ENCODE measurements around the gene SPSB3.

The SPSB3 gene

GRCh38 chr16:1771188-1771863 lies 11.0 kb downstream of the SPSB3 start, which contains the start of gene NME3:
NME3 (minus strand) TSS chr16:1771543; CDS start chr16:1771534, 9 bp downstream.
- H3K4me3 ChIP-seq (ENCODE audit: low read length): peak within 1 kb of the TSS; percentile 92
- H3K4me1 ChIP-seq (ENCODE audit: control insufficient read depth, insufficient read depth, low read length): peaks cover 27% of the 10 kb centered on the region
- H3K9me3 ChIP-seq (ENCODE audit: control insufficient read depth, low read length): no peaks in the 10 kb centered on the region
- H3K27me3 ChIP-seq (replicated peaks; ENCODE audit: control insufficient read depth, insufficient read depth, low read length): no peaks in the 10 kb centered on the region
- DNase-seq (ENCODE audit: low read depth): peak; percentile 84
- peak within 1 kb of the TSS; percentile 94 for H3K9ac ChIP-seq (ENCODE audit: low read length)
- peaks cover 30% of the 10 kb centered on the region for H3K36me3 ChIP-seq (ENCODE audit: control insufficient read depth, insufficient read depth, low read length, severe bottlenecking)

DNA sequence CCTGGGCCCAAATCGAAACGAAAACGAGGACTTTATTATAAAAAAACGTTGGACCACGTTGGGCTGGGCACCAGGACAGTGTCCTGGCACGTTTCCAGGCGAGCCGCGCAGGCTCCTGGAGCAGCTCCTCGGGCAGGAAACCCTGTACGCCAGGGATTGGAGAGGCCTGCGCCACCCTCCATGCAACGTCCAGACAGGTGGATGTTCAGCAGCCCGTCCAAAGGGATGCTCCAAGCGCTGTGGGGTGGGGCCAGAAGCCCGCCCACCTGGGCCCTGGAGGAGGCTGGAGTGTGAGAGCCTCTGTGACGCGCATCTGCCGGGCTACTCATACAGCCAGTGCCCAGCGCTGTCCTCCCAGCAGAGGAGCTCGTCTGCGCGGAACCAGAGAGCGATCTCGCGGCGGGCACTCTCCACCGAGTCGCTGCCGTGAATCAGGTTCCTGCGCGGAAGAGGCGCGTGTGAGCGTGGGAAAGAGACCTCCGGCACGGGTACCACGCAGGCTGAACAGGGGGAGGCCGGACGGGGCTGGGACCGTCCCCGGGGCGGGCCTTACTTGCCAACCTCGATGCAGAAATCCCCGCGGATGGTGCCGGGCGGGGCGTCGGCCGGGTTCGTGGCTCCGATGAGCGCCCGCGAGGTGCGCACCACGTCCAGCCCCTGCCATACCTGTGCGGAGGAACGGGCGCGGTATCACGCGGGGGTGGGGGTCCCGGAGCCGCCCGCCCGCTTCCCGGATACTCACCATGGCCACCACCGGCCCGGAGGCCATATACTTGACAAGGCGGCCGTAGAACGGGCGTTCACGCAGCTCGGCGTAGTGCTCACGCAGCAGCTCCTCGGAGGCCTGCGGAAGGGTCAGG lies 11.8 kb downstream of the SPSB3 start:
- no peaks in the 10 kb centered on the region for H3K27me3 ChIP-seq (replicated peaks; ENCODE audit: control insufficient read depth, insufficient read depth, low read length)
- peaks cover 34% of the 10 kb centered on the region for H3K36me3 ChIP-seq (ENCODE audit: control insufficient read depth, insufficient read depth, low read length, severe bottlenecking)
- peaks cover 27% of the 10 kb centered on the region for H3K4me1 ChIP-seq (ENCODE audit: control insufficient read depth, insufficient read depth, low read length)
- peak overlapping the region; percentile 92 for H3K4me3 ChIP-seq (ENCODE audit: low read length)
- H3K9ac ChIP-seq (ENCODE audit: low read length): peak overlapping the region; percentile 83
- no peak for DNase-seq (ENCODE audit: low read depth)
- H3K9me3 ChIP-seq (ENCODE audit: control insufficient read depth, low read length): no peaks in the 10 kb centered on the region

DNA sequence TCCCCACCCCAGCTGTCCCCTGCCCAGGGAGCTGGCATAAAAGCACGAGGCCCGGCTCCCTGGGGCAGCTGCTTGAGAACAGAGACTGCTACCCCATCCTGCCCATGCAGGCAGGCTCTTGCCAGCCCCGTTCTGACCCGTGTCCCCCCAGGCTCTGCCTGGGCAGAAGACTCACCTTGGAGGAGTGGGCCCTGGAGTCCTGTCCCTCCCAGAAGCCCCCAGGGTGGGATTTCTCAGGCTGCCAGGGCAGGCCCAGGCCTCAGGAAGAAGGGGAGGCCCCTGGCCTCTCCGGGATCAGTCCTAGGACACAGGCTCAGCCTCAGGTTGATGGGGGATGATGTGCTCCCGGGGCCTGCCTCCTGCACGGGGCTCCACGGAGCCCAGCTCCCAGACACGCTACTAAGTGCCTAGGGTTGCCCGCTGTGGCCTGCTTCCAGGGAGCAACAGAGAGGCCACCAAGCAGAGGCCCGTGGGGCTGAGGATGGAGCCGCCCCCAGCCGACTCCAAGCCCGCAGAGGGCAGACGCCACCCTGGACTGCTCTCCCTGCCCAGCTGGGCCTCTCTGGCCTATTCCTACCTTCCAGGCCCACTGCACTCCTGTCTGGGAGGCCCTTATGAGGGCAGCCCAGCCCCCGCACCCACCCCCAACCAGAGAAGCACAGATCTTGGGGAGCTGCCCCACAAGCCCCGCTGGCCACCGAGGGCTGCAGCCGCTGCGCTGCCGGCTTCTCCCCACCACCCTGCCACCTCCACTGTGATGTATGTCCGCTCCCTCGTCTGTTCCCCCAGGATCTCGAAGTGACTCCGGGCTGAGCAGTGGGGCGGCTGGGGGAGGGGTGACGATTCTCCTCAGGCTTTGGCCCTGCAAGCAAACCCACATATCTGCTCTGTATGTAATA lies 12.7 kb downstream of the SPSB3 start:
- Histone ChIP-seq H3K4me3 (ENCODE audit: low read length) (peak overlapping the region; percentile 92), H3K36me3 (ENCODE audit: control insufficient read depth, insufficient read depth, low read length, severe bottlenecking) (peaks cover 37% of the 10 kb centered on the region), H3K9me3 (ENCODE audit: control insufficient read depth, low read length) (no peaks in the 10 kb centered on the region), H3K27me3 (replicated peaks; ENCODE audit: control insufficient read depth, insufficient read depth, low read length) (no peaks in the 10 kb centered on the region), H3K4me1 (ENCODE audit: control insufficient read depth, insufficient read depth, low read length) (peaks cover 25% of the 10 kb centered on the region), H3K9ac (ENCODE audit: low read length) (peak overlapping the region; percentile 24)
- DNase-seq (ENCODE audit: low read depth): no peak

DNA sequence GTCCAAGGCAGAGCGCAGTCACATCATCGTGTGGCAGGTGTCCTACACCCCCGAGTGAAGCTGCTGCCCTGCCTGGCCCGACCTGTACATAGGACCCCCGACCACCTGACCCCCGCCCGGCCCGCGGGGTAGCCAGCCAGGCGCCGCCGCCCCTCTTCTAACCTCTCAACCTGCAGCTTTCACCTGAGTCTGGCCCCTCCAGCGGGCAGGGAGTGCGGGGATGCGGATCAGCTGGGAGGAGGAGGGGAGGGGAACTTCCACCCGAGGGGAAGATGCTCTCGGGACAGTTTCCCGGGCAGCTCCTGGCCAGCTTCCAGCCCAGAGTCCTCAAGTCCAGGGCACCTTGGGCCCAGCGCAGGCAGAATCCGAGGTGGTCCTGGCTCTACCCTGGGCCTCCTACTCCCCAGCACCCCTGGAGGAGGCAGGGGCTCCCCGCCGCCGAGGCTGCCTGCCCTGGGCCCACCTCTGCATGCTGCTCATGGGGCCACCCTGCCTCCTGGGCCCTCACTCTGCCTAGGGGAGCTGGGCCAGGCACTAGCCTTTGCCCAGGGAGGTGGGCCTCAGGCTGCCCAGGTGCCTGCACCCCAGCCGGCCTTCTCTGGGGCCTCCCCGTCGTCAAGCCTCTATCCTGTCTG lies 13.5 kb downstream of the SPSB3 start:
- DNase-seq (ENCODE audit: low read depth): no peak
- H3K27me3 ChIP-seq (replicated peaks; ENCODE audit: control insufficient read depth, insufficient read depth, low read length): no peaks in the 10 kb centered on the region
- H3K4me3 ChIP-seq (ENCODE audit: low read length): no peak overlapping the region
- no peaks in the 10 kb centered on the region for H3K9me3 ChIP-seq (ENCODE audit: control insufficient read depth, low read length)
- peaks cover 17% of the 10 kb centered on the region for H3K4me1 ChIP-seq (ENCODE audit: control insufficient read depth, insufficient read depth, low read length)
- H3K36me3 ChIP-seq (ENCODE audit: control insufficient read depth, insufficient read depth, low read length, severe bottlenecking): peaks cover 44% of the 10 kb centered on the region
- no peak overlapping the region for H3K9ac ChIP-seq (ENCODE audit: low read length)

DNA sequence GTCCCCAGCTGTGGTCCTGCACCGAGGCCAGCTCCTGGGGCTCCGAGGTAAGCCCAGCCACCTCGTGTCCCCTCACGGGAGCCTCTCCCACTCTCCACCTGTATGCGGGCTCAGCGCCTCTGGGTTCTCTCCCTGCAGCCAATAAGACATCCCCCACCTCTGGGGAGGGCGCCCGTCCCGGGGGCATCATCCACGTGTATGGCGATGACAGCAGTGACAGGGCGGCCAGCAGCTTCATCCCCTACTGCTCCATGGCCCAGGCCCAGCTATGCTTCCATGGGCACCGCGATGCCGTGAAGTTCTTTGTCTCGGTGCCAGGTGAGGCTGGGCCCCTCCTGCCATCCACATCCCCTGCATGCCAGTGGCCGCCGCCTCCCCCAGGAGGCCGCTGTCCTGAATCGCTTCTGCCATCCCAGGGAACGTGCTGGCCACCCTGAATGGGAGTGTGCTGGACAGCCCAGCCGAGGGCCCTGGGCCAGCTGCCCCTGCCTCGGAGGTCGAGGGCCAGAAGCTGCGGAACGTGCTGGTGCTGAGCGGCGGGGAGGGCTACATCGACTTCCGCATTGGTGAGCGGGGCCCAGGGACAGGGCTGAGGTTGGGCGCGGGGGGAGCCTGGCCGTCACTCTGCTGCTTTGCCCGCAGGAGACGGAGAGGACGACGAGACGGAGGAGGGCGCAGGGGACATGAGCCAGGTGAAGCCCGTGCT lies 14.2 kb downstream of the SPSB3 start:
- no peak overlapping the region for H3K4me3 ChIP-seq (ENCODE audit: low read length)

DNA sequence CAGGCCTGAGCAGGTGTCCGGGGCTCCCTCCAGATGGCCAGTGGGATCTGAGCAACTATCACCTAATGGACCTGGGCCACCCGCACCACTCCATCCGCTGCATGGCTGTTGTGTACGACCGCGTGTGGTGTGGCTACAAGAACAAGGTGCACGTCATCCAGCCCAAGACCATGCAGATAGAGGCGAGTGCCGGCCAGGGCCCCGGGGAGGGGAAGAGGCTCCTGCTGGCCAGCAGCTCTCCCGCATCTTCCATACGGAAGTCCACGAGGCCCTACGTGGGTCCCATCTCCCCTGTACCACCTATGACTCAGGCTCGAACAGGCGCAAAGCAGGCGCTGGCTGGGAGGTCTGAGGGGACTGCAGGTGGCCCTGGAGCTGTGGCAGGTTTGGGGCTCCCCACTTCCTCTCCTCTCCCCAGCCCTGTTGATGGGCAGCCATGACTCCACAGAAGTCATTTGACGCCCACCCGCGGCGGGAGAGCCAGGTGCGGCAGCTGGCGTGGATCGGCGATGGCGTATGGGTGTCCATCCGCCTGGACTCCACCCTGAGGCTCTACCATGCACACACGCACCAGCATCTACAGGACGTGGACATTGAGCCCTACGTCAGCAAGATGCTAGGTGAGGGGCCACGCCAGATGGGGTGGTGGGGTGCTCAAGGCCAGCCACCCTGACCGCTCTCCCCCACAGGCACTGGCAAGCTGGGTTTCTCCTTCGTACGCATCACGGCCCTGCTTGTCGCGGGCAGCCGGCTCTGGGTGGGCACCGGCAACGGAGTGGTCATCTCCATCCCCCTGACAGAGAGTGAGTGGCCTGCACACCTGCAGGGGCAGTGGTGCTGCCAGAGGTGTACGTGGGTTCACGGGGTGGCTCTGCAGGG lies 15.0 kb downstream of the SPSB3 start:
- Histone ChIP-seq H3K9ac (ENCODE audit: low read length) (no peak overlapping the region), H3K9me3 (ENCODE audit: control insufficient read depth, low read length) (no peaks in the 10 kb centered on the region), H3K27me3 (replicated peaks; ENCODE audit: control insufficient read depth, insufficient read depth, low read length) (no peaks in the 10 kb centered on the region), H3K36me3 (ENCODE audit: control insufficient read depth, insufficient read depth, low read length, severe bottlenecking) (peaks cover 56% of the 10 kb centered on the region), H3K4me1 (ENCODE audit: control insufficient read depth, insufficient read depth, low read length) (peaks cover 15% of the 10 kb centered on the region), H3K4me3 (ENCODE audit: low read length) (no peak overlapping the region)
- no peak for DNase-seq (ENCODE audit: low read depth)

More for the DNA sequence above, 14.2 kb downstream of the SPSB3 start:
- Histone ChIP-seq H3K4me1 (ENCODE audit: control insufficient read depth, insufficient read depth, low read length) (peaks cover 16% of the 10 kb centered on the region), H3K27me3 (replicated peaks; ENCODE audit: control insufficient read depth, insufficient read depth, low read length) (no peaks in the 10 kb centered on the region), H3K9me3 (ENCODE audit: control insufficient read depth, low read length) (no peaks in the 10 kb centered on the region), H3K9ac (ENCODE audit: low read length) (no peak overlapping the region), H3K36me3 (ENCODE audit: control insufficient read depth, insufficient read depth, low read length, severe bottlenecking) (peaks cover 47% of the 10 kb centered on the region)
- no peak for DNase-seq (ENCODE audit: low read depth)

DNA sequence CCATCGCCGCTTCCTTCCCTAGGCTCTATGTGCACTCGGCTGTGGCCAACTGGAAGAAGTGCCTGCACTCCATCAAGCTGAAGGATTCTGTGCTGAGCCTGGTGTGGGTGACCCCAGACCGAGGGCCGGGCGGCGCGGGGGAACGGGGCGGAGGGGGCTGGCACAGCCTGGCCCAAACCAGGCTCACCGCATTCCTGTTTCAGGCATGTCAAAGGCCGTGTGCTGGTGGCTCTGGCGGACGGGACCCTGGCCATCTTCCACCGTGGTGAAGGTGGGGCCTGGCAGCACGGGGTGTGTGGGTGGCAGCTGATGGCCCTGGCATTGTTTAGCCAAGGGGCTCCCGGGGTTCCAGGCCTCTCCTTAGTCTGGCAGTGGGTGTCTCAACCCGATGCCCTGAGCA lies 15.7 kb downstream of the SPSB3 start:
- DNase-seq (ENCODE audit: low read depth): no peak
- Histone ChIP-seq H3K9me3 (ENCODE audit: control insufficient read depth, low read length) (no peaks in the 10 kb centered on the region), H3K27me3 (replicated peaks; ENCODE audit: control insufficient read depth, insufficient read depth, low read length) (no peaks in the 10 kb centered on the region), H3K36me3 (ENCODE audit: control insufficient read depth, insufficient read depth, low read length, severe bottlenecking) (peaks cover 62% of the 10 kb centered on the region), H3K4me3 (ENCODE audit: low read length) (no peak overlapping the region), H3K4me1 (ENCODE audit: control insufficient read depth, insufficient read depth, low read length) (peaks cover 8% of the 10 kb centered on the region), H3K9ac (ENCODE audit: low read length) (no peak overlapping the region)

DNA sequence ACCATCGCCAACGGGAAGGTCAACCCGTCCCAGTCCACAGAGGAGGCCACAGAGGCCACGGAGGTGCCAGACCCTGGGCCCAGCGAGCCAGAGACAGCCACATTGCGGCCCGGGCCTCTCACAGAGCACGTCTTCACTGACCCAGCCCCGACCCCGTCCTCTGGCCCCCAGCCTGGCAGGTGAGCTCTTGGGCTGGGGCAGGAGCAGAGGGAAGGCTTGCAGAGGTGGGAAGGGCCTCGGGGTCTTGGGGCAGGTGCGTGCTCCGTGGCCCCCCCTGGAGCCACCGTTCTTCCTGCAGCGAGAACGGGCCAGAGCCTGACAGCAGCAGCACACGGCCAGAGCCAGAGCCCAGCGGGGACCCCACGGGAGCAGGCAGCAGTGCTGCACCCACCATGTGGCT lies 16.1 kb downstream of the SPSB3 start:
- DNase-seq (ENCODE audit: low read depth): no peak
- Histone ChIP-seq H3K9me3 (ENCODE audit: control insufficient read depth, low read length) (no peaks in the 10 kb centered on the region), H3K9ac (ENCODE audit: low read length) (no peak overlapping the region), H3K4me3 (ENCODE audit: low read length) (no peak overlapping the region), H3K27me3 (replicated peaks; ENCODE audit: control insufficient read depth, insufficient read depth, low read length) (no peaks in the 10 kb centered on the region), H3K36me3 (ENCODE audit: control insufficient read depth, insufficient read depth, low read length, severe bottlenecking) (peaks cover 63% of the 10 kb centered on the region), H3K4me1 (ENCODE audit: control insufficient read depth, insufficient read depth, low read length) (peaks cover 8% of the 10 kb centered on the region)

GRCh38 chr16:1765826-1766225 lies 16.5 kb downstream of the SPSB3 start:
- no peak overlapping the region for H3K9ac ChIP-seq (ENCODE audit: low read length)
- H3K27me3 ChIP-seq (replicated peaks; ENCODE audit: control insufficient read depth, insufficient read depth, low read length): no peaks in the 10 kb centered on the region
- H3K9me3 ChIP-seq (ENCODE audit: control insufficient read depth, low read length): no peaks in the 10 kb centered on the region
- peaks cover 67% of the 10 kb centered on the region for H3K36me3 ChIP-seq (ENCODE audit: control insufficient read depth, insufficient read depth, low read length, severe bottlenecking)
- H3K4me3 ChIP-seq (ENCODE audit: low read length): no peak overlapping the region
- DNase-seq (ENCODE audit: low read depth): no peak
- H3K4me1 ChIP-seq (ENCODE audit: control insufficient read depth, insufficient read depth, low read length): peaks cover 8% of the 10 kb centered on the region

Data from adipocyte (in vitro differentiated cells).